KMS-11 (cell line): Measurements from ENCODE around the gene CYBA.

Source experiments
- H2AFZ ChIP-seq: fragments of 200-600 bp; sonication (generic); 2 replicates; pipeline ENCODE4 v1.6.1; 2016; ENCODE audit warnings: antibody characterized with exemption, mixed run types, low read depth
- H3K27ac ChIP-seq: fragments of 200-600 bp; sonication (generic); 2 replicates; pipeline ENCODE4 v1.6.1; 2016; ENCODE audit warnings: mild to moderate bottlenecking, mixed run types
- H3K27me3 ChIP-seq: fragments of 200-600 bp; sonication (generic); 2 replicates; pipeline ENCODE4 v1.6.1; 2017; ENCODE audit warnings: mild to moderate bottlenecking, low read depth, mixed run types, moderate library complexity; ENCODE audit not compliant: insufficient read depth
- H3K36me3 ChIP-seq: fragments of 200-600 bp; sonication (generic); 2 replicates; pipeline ENCODE4 v1.6.1; 2017; ENCODE audit warnings: mild to moderate bottlenecking, mixed run types; ENCODE audit not compliant: insufficient read depth
- H3K4me1 ChIP-seq: fragments of 200-600 bp; sonication (generic); 2 replicates; pipeline ENCODE4 v1.6.1; 2016; ENCODE audit warnings: mild to moderate bottlenecking, low read depth, mixed run types; ENCODE audit not compliant: poor library complexity, severe bottlenecking
- H3K4me2 ChIP-seq: fragments of 200-600 bp; sonication (generic); 2 replicates; pipeline ENCODE4 v1.7.0; 2016; ENCODE audit warnings: mild to moderate bottlenecking, mixed run types
- H3K4me3 ChIP-seq: fragments of 200-600 bp; sonication (generic); IDR thresholded peaks from 2 replicates; pipeline ENCODE4 v1.6.1; 2017; ENCODE audit warnings: low read depth, low read length, mixed read lengths; ENCODE audit not compliant: insufficient read depth
- H3K79me2 ChIP-seq: fragments of 200-600 bp; sonication (generic); 2 replicates; pipeline ENCODE4 v1.6.1; 2016; ENCODE audit warnings: low read depth, mixed run types; ENCODE audit not compliant: insufficient read depth
- H3K9ac ChIP-seq: fragments of 200-600 bp; sonication (generic); 2 replicates; pipeline ENCODE4 v1.6.1; 2016; ENCODE audit warnings: mild to moderate bottlenecking, mixed run types
- H4K20me1 ChIP-seq: fragments of 200-600 bp; sonication (generic); 2 replicates; pipeline ENCODE4 v1.6.1; 2016; ENCODE audit warnings: mild to moderate bottlenecking, mixed run types; ENCODE audit not compliant: insufficient read depth
- CTCF ChIP-seq: fragments of 200-600 bp; sonication (generic); conservative IDR thresholded peaks from 2 replicates; pipeline ENCODE4 v1.6.1; 2017; ENCODE audit warnings: low read depth, mild to moderate bottlenecking, antibody characterized with exemption, low read length, moderate library complexity, mixed read lengths

Gene CYBA

GRCh38 chr16:88643644-88643932, 7.3 kb downstream of the CYBA start:
- H2AFZ ChIP-seq, result no peak overlapping the region
- no peak overlapping the region for H3K9ac ChIP-seq
- no peaks in the 10 kb centered on the region for H4K20me1 ChIP-seq
- H3K79me2 ChIP-seq, result no peaks in the 10 kb centered on the region
- no peak overlapping the region for H3K4me3 ChIP-seq
- no peak for TF ChIP-seq CTCF
- peaks cover 26% of the 10 kb centered on the region for H3K27me3 ChIP-seq
- no peak overlapping the region for H3K4me2 ChIP-seq
- H3K36me3 ChIP-seq, result no peaks in the 10 kb centered on the region
- H3K4me1 ChIP-seq, result peaks cover 4% of the 10 kb centered on the region
- no peak overlapping the region for H3K27ac ChIP-seq

- peaks cover 10% of the 10 kb centered on the region for H3K4me1 ChIP-seq
- no peaks in the 10 kb centered on the region for H3K36me3 ChIP-seq
- TF ChIP-seq CTCF, result no peak
- H3K9ac ChIP-seq, result no peak overlapping the region
- no peak overlapping the region for H3K4me2 ChIP-seq
- H3K79me2 ChIP-seq, result no peaks in the 10 kb centered on the region
- H3K27ac ChIP-seq, result no peak overlapping the region
- no peak overlapping the region for H3K4me3 ChIP-seq
- H2AFZ ChIP-seq, result no peak overlapping the region
- H4K20me1 ChIP-seq, result no peaks in the 10 kb centered on the region
- H3K27me3 ChIP-seq, result peaks cover 31% of the 10 kb centered on the region
Measured at GRCh38 chr16:88642881-88643643, 7.8 kb downstream of the CYBA start.

- Histone ChIP-seq H3K4me3 (no peak overlapping the region), H3K27me3 (peaks cover 49% of the 10 kb centered on the region), H3K27ac (no peak overlapping the region), H3K36me3 (no peaks in the 10 kb centered on the region), H3K4me1 (peaks cover 13% of the 10 kb centered on the region), H2AFZ (no peak overlapping the region), H4K20me1 (no peaks in the 10 kb centered on the region), H3K79me2 (no peaks in the 10 kb centered on the region), H3K4me2 (no peak overlapping the region), H3K9ac (no peak overlapping the region)
- TF ChIP-seq CTCF, result no peak
Measured at GRCh38 chr16:88640498-88641247, 10.2 kb downstream of the CYBA start.

- peaks cover 55% of the 10 kb centered on the region for H3K27me3 ChIP-seq
- TF ChIP-seq CTCF, result no peak
- no peak overlapping the region for H2AFZ ChIP-seq
Measured at GRCh38 chr16:88640039-88640495, 10.8 kb downstream of the CYBA start.

More at GRCh38 chr16:88640039-88640495, 10.8 kb downstream of the CYBA start:
- no peaks in the 10 kb centered on the region for H3K36me3 ChIP-seq
- H3K4me3 ChIP-seq, result no peak overlapping the region
- no peak overlapping the region for H3K4me2 ChIP-seq
- no peak overlapping the region for H3K9ac ChIP-seq
- no peaks in the 10 kb centered on the region for H3K79me2 ChIP-seq
- H3K4me1 ChIP-seq, result peaks cover 16% of the 10 kb centered on the region
- H3K27ac ChIP-seq, result no peak overlapping the region
- no peaks in the 10 kb centered on the region for H4K20me1 ChIP-seq
